ENCODE results near the gene SYCE3.

- TF ChIP-seq RAD21 (CRISPR knock-in tag; conservative IDR thresholded peaks at IDR 0.05 in 1 of 2, IDR thresholded peaks at IDR 0.05 in 1 of 2), result no peak
- TF ChIP-seq CTCF (IDR thresholded peaks at IDR 0.05 in 2 of 3, conservative IDR thresholded peaks at IDR 0.05 in 1 of 3; ENCODE audit: insufficient read depth in 2 of 3, low read depth in 1 of 3, low read length in 3 of 3), result no peak
- no peak for TF ChIP-seq RBM22 (IDR thresholded peaks at IDR 0.05; ENCODE audit: low read depth, low read length, poor library complexity, severe bottlenecking)
- no peak for TF ChIP-seq GABPB1 (CRISPR knock-in tag; IDR thresholded peaks at IDR 0.05)
- TF ChIP-seq JUN (IDR thresholded peaks at IDR 0.05; ENCODE audit: borderline replicate concordance, low read depth, low read length), result no peak
- TF ChIP-seq JUN (CRISPR knock-in tag; IDR thresholded peaks at IDR 0.05; ENCODE audit: borderline replicate concordance), result no peak
- TF ChIP-seq BRF2 (IDR thresholded peaks at IDR 0.05; ENCODE audit: borderline replicate concordance, insufficient read depth, insufficient read length), result no peak
- no peak for TF ChIP-seq EP300 (IDR thresholded peaks at IDR 0.05; ENCODE audit: low read length)
- no peak for TF ChIP-seq ZNF512 (tag; IDR thresholded peaks at IDR 0.05)
- no peak for TF ChIP-seq ZNF274 (IDR thresholded peaks at IDR 0.05; ENCODE audit: borderline replicate concordance, low read depth, low read length)
- TF ChIP-seq FOXM1 (IDR thresholded peaks at IDR 0.05; ENCODE audit: low read depth), result no peak
- no peak for TF ChIP-seq FOXM1 (CRISPR knock-in tag; IDR thresholded peaks at IDR 0.05; ENCODE audit: low read depth)
- TF ChIP-seq CBFB (CRISPR knock-in tag; IDR thresholded peaks at IDR 0.05), result no peak
Observed at GRCh38 chr22:50524676-50525103, 38.0 kb downstream of the SYCE3 start.

Data from K562 (cell line).